AG04450 (cell line): ENCODE results near the gene NAV3. TPM values are rescaled to one million over a fixed set of nuclear protein-coding genes. Genes with fewer than 3 reads are reported as not detected.

ENCODE experiments used
- CTCF ChIA-PET: fragments of 300-600, 350-600 bp; formaldehyde crosslinking; extraction: SDS; loops from one replicate; lab custom pipeline; 2022; ENCODE audit warnings: antibody characterized with exemption, inconsistent platforms; lab: Charles Lee
- POLR2A ChIA-PET: fragments of 350-600 bp; formaldehyde crosslinking; extraction: SDS; loops from one replicate; lab custom pipeline; 2021; ENCODE audit warnings: antibody characterized with exemption, inconsistent platforms; lab: Yijun Ruan, JAX
- DNase-seq: peaks from one replicate; pipeline ENCODE4 v3.0.0-alpha.2; 2011; ENCODE audit warnings: low read depth, low spot score
- H3K27ac ChIP-seq: one replicate; pipeline ENCODE4 v1.5.1; 2012; ENCODE audit warnings: low read depth, low read length, control low read depth
- H3K27me3 ChIP-seq: one replicate; pipeline ENCODE4 v1.6.0; 2012; ENCODE audit warnings: low read length; ENCODE audit not compliant: control insufficient read depth, insufficient read depth
- H3K4me3 ChIP-seq: 2 replicates; pipeline ENCODE4 v1.5.1; 2011; ENCODE audit warnings: mild to moderate bottlenecking, low read depth, low read length, control low read depth
- H3K9me3 ChIP-seq: 2 replicates; pipeline ENCODE4 v1.5.1; 2012; ENCODE audit warnings: low read length; ENCODE audit not compliant: control insufficient read depth, insufficient read depth
- polyA plus RNA-seq: library from polyadenylated mRNA; depleted of rRNA; stranded (reverse); fragments of >200 nt; gene quantifications from 2 replicates; pipeline ENCODE4 v1.2.3, GENCODE V29; 2011
- TF ChIP-seq, protein P1 (sequence below): IDR thresholded peaks from 2 replicates; pipeline ENCODE4 v1.5.1; 2011; ENCODE audit warnings: low read depth, low read length, control low read depth, inconsistent platforms

NAV3 gene
- polyA plus RNA-seq, 1 experiment, result 36.1 TPM

DNA sequence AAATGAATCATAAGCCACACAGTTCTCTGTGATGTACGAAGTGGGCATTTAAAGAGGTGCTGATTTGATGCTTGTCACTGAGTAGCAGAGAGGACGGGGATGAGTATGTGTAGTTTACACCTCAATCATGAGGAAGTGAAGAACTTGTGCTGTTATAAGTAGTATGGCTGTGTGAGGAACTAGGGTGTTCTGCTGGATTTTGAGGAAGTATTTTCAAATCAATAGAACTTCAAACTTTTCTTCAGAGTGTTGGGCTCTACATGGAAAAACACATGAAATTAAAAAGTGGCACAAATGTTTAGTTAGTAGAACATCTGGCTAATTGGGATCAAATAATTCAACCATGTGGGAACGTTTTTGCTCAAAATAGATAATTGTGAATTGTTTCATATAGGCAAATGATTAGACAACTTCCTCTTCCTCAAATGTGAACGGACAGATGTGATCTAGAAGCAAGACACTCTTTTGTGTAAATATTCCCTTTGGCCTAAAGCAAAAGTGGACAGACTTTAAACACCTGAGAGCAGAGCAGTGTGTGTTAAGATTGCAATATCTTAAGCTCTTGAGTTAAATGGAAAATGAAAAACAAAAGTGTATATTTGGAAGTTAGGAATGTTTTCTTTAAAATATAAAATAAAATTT lies 168.5 kb downstream of the NAV3 start:
- Histone ChIP-seq H3K27ac (no peak overlapping the region), H3K27me3 (no peaks in the 10 kb centered on the region), H3K9me3 (no peaks in the 10 kb centered on the region), H3K4me3 (no peak overlapping the region)
- TF ChIP-seq, protein P1, sequence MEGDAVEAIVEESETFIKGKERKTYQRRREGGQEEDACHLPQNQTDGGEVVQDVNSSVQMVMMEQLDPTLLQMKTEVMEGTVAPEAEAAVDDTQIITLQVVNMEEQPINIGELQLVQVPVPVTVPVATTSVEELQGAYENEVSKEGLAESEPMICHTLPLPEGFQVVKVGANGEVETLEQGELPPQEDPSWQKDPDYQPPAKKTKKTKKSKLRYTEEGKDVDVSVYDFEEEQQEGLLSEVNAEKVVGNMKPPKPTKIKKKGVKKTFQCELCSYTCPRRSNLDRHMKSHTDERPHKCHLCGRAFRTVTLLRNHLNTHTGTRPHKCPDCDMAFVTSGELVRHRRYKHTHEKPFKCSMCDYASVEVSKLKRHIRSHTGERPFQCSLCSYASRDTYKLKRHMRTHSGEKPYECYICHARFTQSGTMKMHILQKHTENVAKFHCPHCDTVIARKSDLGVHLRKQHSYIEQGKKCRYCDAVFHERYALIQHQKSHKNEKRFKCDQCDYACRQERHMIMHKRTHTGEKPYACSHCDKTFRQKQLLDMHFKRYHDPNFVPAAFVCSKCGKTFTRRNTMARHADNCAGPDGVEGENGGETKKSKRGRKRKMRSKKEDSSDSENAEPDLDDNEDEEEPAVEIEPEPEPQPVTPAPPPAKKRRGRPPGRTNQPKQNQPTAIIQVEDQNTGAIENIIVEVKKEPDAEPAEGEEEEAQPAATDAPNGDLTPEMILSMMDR, result no peak
- CTCF ChIA-PET, result interaction anchor here (1.3 to 4.4 kb wide), 4 partner anchors 120 to 148 kb away, joined by 4 to 52 read pairs (median 14); no protein-coding TSS in a partner anchor
- POLR2A ChIA-PET, result no interaction called here
- DNase-seq, result no peak

GRCh38 chr12:78002878-78003277 lies 172.2 kb downstream of the NAV3 start:
- TF ChIP-seq, protein P1, result no peak
- ChIA-PET CTCF (interaction anchor here (1.3 to 4.4 kb wide), 3 partner anchors 118 to 177 kb away, joined by 4 to 52 read pairs (median 11); no protein-coding TSS in a partner anchor), POLR2A (no interaction called here)
- H3K27ac ChIP-seq, result no peak overlapping the region
- H3K4me3 ChIP-seq, result no peak overlapping the region
- H3K9me3 ChIP-seq, result no peaks in the 10 kb centered on the region
- DNase-seq, result no peak
- no peaks in the 10 kb centered on the region for H3K27me3 ChIP-seq

- POLR2A ChIA-PET, result no interaction called here
- H3K27ac ChIP-seq, result no peak overlapping the region
- TF ChIP-seq, protein P1, result no peak
- no peak for DNase-seq
- no peaks in the 10 kb centered on the region for H3K9me3 ChIP-seq
- CTCF ChIA-PET, result interaction anchor here (1.3 to 1.6 kb wide), 2 partner anchors 117 to 142 kb away, joined by 5 to 9 read pairs; no protein-coding TSS in a partner anchor
- no peak overlapping the region for H3K4me3 ChIP-seq
- no peaks in the 10 kb centered on the region for H3K27me3 ChIP-seq
These were observed 173.8 kb downstream of the NAV3 start for GRCh38 chr12:78004249-78005093.

DNA sequence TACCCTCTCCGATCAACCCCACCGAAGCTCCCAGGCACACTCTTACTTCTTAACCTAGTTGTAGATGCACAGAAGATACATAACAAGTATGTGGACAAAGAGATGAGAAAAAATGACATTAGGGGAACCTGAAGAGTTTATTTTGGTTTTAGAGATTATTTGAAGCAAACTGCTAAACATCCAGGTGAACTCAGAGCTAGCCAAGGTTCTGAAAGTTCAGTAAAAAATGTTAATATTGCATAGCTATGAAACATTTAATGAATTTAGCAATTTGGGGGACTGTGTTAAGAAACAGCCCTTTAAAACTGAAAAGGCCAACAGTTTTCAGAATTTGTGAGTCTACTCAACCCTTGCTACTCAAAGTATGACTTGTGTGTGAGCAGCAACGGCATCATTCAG lies 174.4 kb downstream of the NAV3 start:
- POLR2A ChIA-PET, result no interaction called here
- CTCF ChIA-PET, result interaction anchor here (1.3 to 1.6 kb wide), 2 partner anchors 116 to 141 kb away, joined by 5 to 9 read pairs; no protein-coding TSS in a partner anchor
- H3K27me3 ChIP-seq, result no peaks in the 10 kb centered on the region

More for the DNA sequence above, 174.4 kb downstream of the NAV3 start:
- H3K27ac ChIP-seq, result no peak overlapping the region
- DNase-seq, result no peak
- TF ChIP-seq, protein P1, result no peak
- H3K9me3 ChIP-seq, result no peaks in the 10 kb centered on the region
- no peak overlapping the region for H3K4me3 ChIP-seq
